Coronary artery (tissue), 2 donors: ENCODE data around the gene ULK3.

Experiments used
- DNase-seq: peaks from one replicate; pipeline ENCODE4 v3.0.0-alpha.2; 2017; ENCODE audit warnings: low spot score
- H3K27ac ChIP-seq, 2 donors: fragments of 200-600 bp; sonication (generic); one replicate each; pipeline ENCODE4 v1.5.1; 2016 to 2019
- H3K4me3 ChIP-seq: fragments of 200-600 bp; sonication (generic); 2 replicates; pipeline ENCODE4 v1.5.1; 2016; ENCODE audit warnings: mild to moderate bottlenecking, moderate library complexity
- CTCF ChIP-seq: fragments of 200-600 bp; sonication (generic); IDR thresholded peaks from one replicate; pipeline ENCODE4 v1.5.1; 2019; ENCODE audit warnings: antibody characterized with exemption

The ULK3 gene

GRCh38 chr15:74807282-74807681 is 35.7 kb downstream of the ULK3 start:
- no peak for DNase-seq
- no peak overlapping the region for H3K4me3 ChIP-seq
- no peak for TF ChIP-seq CTCF
- no peak overlapping the region for H3K27ac ChIP-seq

GRCh38 chr15:74804935-74805334 is 38.0 kb downstream of the ULK3 start:
- TF ChIP-seq CTCF = no peak
- no peak overlapping the region for H3K27ac ChIP-seq
- no peak overlapping the region for H3K4me3 ChIP-seq
- no peak for DNase-seq

- no peak overlapping the region for H3K27ac ChIP-seq
- no peak for DNase-seq
- H3K4me3 ChIP-seq = no peak overlapping the region
- TF ChIP-seq CTCF = no peak
These were observed 40.0 kb downstream of the ULK3 start for GRCh38 chr15:74802862-74803447.

GRCh38 chr15:74802290-74802689 is 40.7 kb downstream of the ULK3 start:
- no peak for DNase-seq
- Histone ChIP-seq H3K4me3 (no peak overlapping the region), H3K27ac (no peak overlapping the region)
- no peak for TF ChIP-seq CTCF

GRCh38 chr15:74801311-74801997 is 41.5 kb downstream of the ULK3 start:
- H3K27ac ChIP-seq = no peak overlapping the region
- no peak overlapping the region for H3K4me3 ChIP-seq
- no peak for DNase-seq
- no peak for TF ChIP-seq CTCF

GRCh38 chr15:74800559-74801094 is 42.3 kb downstream of the ULK3 start:
- H3K4me3 ChIP-seq = no peak overlapping the region
- no peak for DNase-seq
- no peak overlapping the region for H3K27ac ChIP-seq
- TF ChIP-seq CTCF = no peak
